ENCODE measurements around the gene OR8G5.
"Not testable (repeated sequence)": the region's sequence is repeated elsewhere in the genome, so short reads cannot be mapped to it uniquely, and the experiment has no call there.

Gene OR8G5

DNA sequence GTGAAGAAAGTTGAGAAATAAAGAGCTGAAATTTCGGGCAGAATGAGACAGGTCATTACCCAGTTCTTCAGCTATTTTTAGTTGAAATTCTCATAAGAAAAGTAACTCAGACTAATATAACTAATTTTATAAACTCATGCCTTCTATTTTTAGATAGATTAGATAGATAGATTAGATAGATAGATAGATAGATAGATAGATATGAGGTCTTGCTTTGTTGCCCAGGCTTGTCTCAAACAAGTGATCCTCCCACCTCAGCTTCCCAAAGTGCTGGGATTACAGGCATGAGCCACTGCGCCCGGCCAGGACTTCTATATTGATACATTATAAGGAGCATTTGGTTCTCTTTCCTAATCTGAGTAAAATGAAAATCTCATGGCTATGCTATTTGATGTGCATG, 42.1 kb upstream of the OR8G5 start:
- ATAC-seq, result no peak
- no peak for TF ChIP-seq PPARA (CRISPR knock-in tag; IDR thresholded peaks at IDR 0.05; ENCODE audit: borderline replicate concordance)
- TF ChIP-seq, protein P1, sequence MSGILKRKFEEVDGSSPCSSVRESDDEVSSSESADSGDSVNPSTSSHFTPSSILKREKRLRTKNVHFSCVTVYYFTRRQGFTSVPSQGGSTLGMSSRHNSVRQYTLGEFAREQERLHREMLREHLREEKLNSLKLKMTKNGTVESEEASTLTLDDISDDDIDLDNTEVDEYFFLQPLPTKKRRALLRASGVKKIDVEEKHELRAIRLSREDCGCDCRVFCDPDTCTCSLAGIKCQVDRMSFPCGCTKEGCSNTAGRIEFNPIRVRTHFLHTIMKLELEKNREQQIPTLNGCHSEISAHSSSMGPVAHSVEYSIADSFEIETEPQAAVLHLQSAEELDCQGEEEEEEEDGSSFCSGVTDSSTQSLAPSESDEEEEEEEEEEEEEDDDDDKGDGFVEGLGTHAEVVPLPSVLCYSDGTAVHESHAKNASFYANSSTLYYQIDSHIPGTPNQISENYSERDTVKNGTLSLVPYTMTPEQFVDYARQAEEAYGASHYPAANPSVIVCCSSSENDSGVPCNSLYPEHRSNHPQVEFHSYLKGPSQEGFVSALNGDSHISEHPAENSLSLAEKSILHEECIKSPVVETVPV (CRISPR knock-in tag; IDR thresholded peaks at IDR 0.05), result no peak
- TF ChIP-seq, protein P2, sequence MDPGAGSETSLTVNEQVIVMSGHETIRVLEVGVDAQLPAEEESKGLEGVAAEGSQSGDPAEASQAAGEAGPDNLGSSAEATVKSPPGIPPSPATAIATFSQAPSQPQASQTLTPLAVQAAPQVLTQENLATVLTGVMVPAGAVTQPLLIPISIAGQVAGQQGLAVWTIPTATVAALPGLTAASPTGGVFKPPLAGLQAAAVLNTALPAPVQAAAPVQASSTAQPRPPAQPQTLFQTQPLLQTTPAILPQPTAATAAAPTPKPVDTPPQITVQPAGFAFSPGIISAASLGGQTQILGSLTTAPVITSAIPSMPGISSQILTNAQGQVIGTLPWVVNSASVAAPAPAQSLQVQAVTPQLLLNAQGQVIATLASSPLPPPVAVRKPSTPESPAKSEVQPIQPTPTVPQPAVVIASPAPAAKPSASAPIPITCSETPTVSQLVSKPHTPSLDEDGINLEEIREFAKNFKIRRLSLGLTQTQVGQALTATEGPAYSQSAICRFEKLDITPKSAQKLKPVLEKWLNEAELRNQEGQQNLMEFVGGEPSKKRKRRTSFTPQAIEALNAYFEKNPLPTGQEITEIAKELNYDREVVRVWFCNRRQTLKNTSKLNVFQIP (CRISPR knock-in tag; IDR thresholded peaks at IDR 0.05; ENCODE audit: borderline replicate concordance, low read depth), result no peak
- no peak for TF ChIP-seq SNAI2 (CRISPR knock-in tag; IDR thresholded peaks at IDR 0.05)
- TF ChIP-seq CSDC2 (CRISPR knock-in tag; IDR thresholded peaks at IDR 0.05), result no peak
- TF ChIP-seq TOX (CRISPR knock-in tag; IDR thresholded peaks at IDR 0.05; ENCODE audit: borderline replicate concordance), result no peak
- TF ChIP-seq OSR1 (CRISPR knock-in tag; IDR thresholded peaks at IDR 0.05), result no peak

DNA sequence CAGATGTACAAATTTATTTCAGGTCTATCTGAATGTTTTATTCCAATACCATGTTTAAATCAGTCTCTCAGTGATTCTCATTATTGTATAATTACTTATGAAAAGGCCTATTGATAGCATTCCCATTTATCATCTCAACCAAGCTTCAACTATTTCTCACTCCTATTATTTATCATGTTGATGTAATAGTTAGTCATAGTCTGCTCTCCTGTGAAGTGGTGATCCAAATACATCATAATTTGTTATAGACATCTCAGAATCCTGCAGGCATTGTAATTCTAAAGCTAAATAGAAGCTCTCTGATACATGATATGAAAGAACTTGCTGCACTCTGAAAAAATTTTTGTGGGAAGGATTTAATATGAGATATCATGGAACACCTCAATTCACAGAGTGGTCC, 37.0 kb upstream of the OR8G5 start:
- no peak for ATAC-seq
- TF ChIP-seq ZFP30 (CRISPR knock-in tag; IDR thresholded peaks at IDR 0.05) (no peak), ZFP3 (CRISPR knock-in tag; IDR thresholded peaks at IDR 0.05) (no peak)

DNA sequence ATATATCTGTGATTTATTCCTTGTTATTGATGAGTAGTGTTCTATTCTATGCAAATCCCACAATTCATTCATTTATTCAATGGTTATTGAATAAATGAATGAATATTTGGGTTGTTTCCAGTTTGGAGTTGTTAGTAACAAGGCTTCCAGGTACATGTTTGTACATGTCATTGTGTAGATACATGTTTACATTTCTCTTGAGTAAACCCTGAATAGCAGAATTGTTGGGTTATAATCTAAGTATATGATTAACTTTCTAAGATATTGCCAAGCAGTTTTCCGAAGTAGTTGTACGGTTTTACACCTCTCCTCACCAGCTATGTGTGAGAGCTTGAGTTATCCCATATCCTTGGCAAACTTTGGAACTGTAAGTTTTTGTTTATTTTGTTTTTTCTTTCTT, 33.8 kb upstream of the OR8G5 start:
- TF ChIP-seq, protein P2 (CRISPR knock-in tag; IDR thresholded peaks at IDR 0.05; ENCODE audit: borderline replicate concordance, low read depth), result no peak
- TF ChIP-seq TSHZ2 (CRISPR knock-in tag; IDR thresholded peaks at IDR 0.05) (no peak), GLIS3 (CRISPR knock-in tag; IDR thresholded peaks at IDR 0.05) (no peak), CSDC2 (CRISPR knock-in tag; IDR thresholded peaks at IDR 0.05) (no peak), ZC3H10 (CRISPR knock-in tag; IDR thresholded peaks at IDR 0.05) (no peak), ZFP30 (CRISPR knock-in tag; IDR thresholded peaks at IDR 0.05) (no peak), PPARA (CRISPR knock-in tag; IDR thresholded peaks at IDR 0.05; ENCODE audit: borderline replicate concordance) (no peak), SNAI2 (CRISPR knock-in tag; IDR thresholded peaks at IDR 0.05) (no peak), PATZ1 (CRISPR knock-in tag; IDR thresholded peaks at IDR 0.05; ENCODE audit: borderline replicate concordance) (no peak), ZNF8 (CRISPR knock-in tag; IDR thresholded peaks at IDR 0.05) (no peak), OSR1 (CRISPR knock-in tag; IDR thresholded peaks at IDR 0.05) (no peak), ZFP3 (CRISPR knock-in tag; IDR thresholded peaks at IDR 0.05) (no peak)
- TF ChIP-seq, protein P1 (CRISPR knock-in tag; IDR thresholded peaks at IDR 0.05), result no peak
- ATAC-seq, result no peak

GRCh38 chr11:124224618-124225423, 31.4 kb upstream of the OR8G5 start:
- not testable (repeated sequence) for ATAC-seq

All from SK-N-SH treated with all-trans-retinoic acid at 6 μM for 48 hours (cell line).